DMS153 (cell line): ENCODE results near the gene TSPAN5.

Source experiments
- DNase-seq: peaks from one replicate; lab custom pipeline; 2025; lab: John Stamatoyannopoulos, UW

Gene TSPAN5

DNA sequence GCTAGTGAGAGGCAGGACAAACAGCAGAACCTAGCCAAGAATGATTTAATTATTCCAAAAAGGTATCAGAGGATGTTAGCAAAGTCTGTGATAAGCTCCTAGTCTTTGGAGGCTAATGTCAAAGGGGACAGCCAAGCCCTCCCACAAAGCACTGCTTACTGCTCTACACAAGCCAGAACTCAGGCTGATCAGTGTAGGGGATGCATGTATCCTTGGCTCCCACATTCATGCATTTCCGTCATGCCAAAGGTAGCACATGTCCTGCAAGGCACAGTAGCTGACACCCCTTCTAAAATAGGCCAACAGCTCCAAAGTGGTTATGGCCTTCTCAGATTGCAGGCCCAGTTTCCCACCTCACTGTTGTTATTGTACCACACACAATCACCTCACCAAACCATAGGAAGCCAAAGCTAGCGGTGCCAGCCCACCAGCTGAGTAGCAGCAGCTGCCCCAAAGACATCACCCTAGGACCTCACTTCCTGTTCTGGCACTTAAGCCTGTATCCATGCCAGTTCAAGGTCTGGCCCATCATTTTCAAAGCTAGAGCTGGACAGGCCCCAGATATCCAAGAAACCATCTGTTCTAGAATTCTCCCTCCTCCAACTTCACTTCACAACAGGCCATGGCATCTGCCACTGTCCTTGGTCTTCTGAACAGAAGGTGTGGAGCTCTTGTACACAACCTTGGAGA is 40.9 kb downstream of the TSPAN5 start:
- no peak for DNase-seq

DNA sequence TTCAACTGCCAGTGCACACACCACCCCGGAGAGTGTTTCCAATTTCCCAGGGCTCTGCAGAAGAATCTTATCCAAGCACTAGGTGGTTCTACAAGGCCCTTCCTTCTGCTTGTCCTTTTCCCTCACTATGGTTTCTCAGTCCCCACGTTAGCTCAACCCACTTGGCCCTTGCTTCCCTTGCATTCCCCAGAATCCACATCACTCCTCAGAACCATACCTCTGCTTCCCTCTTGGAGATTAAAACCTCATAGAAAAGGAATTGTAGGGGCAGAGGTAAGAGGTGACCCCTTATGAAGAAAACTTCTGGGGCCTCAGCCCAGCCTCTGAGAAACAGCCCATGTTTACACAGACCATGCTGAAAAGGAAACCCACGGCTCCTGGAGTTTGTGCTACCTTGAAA is 42.4 kb downstream of the TSPAN5 start:
- DNase-seq, result no peak

DNA sequence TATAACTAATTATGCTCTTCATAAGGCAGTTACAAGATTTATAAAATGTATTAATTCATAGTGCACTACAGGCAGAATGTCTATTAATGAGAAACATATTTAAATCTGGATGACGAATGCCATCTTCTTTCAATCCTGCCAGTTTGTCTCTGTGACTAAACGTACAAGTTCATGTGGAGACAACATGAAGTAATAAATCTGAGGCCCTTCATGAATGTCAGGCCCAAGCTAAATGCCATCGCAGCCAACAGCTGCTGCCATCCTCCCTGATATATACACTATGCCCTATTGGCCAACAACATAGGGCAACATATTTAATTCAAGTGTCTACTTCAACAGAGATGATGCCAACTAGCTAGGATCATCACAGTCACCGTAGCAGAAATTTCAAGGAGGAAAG is 43.7 kb downstream of the TSPAN5 start:
- no peak for DNase-seq

DNA sequence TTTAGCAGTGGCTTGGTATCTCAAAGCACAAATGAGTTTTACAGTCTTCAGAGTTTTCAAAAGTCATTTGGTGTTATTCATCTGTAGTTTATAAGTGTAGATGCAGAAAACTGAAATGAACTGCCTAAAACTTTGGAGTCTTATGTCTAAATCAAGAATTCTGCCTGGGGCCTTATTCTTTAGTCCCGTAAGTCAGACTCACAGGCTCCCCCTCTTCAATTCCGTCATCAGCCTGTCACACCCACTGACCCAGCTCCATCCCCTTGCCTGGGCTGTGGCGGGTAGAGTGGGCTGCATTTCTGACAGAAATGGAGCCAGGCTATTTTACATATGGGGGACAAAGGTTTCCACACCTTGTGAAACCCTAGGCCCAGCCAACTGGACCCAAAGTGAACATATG is 44.3 kb downstream of the TSPAN5 start:
- no peak for DNase-seq

DNA sequence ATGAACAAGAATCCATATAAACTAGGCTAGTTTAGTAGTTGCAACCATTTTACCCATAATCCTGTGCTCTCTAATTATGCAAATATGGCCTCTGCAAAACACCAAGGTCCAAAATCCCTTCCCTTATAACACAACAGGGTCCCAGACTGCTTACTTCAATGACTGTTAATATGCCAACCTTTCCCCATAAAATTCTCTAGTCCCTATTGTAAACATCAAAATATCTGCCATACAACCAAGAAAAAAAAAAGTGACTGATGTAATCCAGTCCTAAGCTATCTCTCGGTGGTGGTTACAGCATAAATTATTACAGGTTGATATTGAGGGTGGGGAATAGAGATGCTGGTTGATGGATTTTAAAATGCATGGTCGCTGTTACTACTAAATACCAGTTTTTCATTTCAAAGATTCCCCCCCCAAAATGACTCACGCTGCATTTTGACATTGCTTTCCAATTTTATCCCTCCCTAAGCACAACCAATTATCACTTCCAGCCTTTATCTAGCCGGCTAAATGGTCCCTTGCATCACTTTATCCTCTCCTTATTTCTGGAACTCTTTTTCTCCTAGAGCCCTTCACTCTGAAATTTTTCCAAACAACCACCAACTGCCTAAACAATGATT is 44.8 kb downstream of the TSPAN5 start:
- no peak for DNase-seq

DNA sequence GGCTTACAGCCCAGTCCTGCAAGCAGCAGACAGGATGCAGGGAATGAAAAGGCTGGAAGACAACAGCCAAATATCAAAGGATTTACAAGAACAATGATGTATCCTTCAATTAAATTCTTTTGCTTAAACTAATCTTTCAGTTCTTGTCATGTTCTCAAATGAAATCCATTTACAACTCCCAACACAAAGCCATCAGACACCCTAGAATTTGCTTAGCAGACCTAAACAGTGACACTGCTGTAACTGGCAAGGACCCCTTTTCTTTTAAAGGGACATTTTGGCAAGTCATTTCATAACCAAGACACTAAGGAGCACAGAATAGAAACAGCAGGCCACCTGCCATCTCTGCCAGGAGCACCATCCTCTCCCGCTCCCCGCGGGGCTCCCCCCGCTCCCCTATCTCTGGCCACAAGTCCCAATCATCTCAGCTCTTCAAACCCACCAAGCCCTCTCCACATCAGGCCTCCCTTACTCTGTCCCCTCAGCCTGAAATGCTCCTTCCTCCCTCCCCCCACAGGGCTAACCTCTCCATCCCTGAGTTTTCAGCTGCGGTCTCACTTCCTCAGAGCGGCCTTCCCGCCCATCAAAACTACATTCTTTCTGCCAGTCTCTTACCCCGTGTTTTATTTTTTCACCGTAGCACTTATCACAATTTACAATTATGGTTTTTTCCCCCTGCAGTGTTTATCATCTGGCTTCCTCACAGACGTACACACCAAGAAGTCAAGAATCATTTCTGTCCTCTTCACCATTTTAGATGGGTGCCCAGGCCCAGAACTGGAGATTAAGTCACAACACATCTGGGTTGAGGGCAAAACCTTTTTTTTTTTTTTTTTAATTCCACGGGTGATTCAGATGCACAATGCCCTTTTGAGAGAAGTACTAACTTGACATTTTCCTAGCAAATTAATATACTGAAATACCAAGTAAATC is 45.8 kb downstream of the TSPAN5 start:
- no peak for DNase-seq

DNA sequence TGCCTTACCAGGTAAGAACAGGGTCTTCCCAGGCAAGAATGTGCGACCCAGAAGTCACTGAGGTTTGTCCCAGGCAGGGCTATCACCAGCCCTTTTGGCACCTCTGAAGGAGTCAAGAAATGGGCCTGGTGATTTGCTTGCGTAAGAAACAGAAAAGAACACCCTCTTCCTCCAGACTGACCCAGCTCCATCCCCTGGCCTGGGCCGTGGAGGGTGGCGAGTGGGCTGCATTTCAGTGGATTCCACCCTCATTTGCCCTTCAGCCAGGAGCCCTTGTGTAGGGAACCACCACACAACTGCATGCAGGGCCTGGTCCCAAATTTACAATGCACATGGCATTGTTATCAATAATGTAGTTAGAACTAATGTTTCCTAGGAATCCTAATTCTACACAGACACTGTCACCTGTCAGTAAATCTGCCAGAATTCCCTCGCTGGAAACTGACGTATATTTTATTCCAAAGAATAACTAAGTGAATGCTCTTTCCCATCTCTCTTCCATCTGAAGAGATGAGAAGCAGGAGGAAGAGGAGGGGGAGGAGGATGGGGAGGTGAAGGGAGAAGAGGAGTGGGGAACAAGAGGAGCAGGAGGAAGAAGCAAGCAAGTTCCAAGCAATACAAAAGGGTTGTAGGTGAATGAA is 46.6 kb downstream of the TSPAN5 start:
- DNase-seq, result no peak

DNA sequence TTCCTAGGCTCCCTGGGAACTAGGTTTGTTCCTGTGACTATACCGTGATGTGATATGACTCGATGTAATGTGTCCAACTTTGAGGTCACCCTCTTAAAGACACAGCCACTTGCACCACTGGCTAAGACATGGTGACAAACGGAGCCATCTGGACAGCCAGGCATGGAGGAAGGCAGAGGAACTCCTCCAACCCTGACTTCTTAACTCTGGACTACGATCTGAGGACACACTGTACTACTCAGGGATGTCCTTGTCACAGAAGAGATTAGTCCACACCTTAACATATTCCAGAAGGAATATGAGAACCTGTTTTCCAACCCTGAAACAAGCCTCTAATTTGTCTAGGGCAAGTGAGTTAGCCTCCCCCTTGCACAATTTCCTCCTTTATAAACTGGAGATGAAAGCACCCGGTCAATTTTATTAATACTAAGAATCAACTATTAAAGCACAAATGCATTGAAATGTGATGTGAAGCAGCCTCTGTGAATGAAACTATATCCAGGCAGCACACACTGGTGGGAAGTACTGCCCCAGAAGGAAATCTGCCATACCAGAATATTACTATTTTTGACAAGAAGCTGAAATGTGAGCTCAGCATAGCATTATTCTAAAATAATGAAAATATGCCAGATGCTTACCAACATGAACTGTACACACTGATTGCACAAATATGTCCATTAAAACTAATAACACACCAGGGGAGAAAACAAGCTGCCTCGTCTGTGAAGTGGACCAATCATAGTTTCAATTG is 47.3 kb downstream of the TSPAN5 start:
- no peak for DNase-seq

DNA sequence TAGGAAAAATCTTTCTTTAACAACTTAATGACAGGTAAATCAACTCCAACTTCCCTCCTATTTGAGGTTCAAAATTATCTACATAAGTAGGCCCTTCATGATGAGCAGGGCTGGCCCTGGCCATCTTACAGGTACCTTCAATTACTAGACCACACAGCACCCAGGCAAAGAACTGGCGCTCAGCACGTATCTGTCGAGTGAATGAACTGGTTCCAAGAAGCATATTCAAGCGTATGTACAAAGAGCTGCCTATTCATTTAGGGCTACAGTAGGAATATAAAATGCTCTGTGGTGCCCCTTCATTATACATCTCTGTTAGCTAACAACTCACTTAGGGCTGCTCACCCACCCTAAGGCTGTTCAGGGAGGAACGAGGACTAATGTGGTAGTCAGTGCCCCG is 48.0 kb downstream of the TSPAN5 start:
- no peak for DNase-seq

DNA sequence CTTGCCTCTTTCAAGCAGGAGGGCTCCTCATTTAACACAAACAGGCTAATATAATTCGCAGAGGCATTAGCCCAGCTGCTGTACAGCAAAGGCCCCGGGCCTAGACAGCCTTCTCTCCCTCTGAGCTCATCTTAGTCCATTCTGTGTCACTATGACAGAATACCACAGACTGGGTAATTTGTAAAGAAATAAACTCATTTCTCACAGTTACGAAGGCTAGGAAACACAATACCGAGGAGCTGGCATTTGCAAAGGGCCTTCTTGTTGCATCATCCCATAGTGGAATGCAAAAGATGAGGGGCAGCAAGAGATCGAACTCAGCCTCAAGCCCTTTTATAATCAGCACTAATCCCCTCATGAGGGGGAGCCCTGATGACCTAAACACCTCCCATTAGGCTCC is 48.5 kb downstream of the TSPAN5 start:
- DNase-seq, result no peak

DNA sequence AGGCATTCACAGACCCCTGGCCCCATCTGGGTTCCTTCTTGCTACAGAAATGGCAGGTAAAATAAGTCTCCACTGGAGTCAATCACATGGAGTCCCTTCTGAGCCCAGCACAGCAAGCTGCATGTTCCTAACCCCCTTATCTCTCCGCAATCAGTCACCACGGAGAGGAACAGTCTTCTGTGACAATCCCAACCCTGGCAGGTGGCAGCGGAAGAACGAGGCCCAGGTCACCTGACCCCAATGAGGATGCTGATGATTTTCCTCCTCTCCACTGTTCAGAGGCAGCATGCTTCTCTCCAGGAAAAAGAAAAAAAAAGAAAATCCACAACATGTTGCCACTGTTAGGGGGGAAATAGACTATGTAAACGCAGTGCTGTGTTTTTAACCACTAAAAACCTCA is 50.1 kb downstream of the TSPAN5 start:
- DNase-seq, result no peak

DNA sequence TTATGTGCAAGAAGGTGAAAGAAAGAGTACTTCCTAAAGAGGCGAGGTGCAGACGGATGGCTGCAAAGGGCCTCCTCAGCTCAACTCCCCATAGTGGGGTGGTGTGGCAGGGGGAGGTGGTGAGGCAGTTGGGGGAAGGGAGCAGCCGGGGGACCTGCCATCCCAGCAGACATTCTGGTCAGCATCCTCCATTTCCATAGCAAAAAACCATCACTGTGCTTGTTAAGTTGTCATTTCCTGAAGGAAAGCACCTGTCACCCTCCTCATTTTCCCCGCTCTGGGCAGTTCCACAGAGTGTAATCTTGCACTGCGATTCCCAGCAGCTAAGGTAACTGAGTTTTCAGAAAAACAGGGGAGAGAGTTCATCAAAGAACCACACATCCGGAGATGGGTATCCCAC is 51.5 kb downstream of the TSPAN5 start:
- DNase-seq, result no peak

DNA sequence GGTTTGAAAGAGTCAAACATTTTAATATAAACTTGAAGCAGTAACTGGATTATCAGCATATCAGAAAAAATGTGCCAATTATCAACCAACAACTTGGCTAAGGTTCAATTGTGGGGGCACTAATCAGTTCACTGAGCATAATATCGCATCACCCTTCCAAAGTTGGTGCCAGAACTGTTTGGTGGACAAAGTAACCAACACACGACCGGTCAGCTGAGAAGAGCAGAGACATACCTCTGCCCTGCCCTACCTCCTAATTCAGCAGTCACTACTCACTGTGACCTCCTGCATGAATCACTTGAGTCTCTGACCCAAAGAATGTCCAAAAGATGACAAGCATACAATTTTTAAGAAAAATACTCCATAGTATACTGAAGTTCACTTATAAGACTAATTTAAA is 53.2 kb downstream of the TSPAN5 start:
- DNase-seq, result no peak

DNA sequence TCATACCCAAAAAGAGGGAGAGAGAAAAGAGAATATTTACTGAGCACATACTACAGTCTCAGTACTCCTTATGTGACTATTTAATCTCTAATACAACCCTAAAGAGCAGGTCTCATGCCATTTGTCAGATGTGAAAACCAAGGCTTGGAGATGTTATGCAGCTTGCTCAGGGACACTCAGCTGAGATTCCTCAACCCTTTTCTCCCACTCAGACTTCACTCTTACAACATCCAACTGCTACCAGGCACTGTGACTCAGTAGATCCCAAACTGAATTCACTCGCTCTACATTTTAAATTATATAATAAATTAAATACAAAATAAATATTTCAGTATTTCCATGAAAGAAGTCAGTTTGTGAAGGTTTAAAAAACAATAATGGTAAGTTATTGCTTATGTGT is 53.7 kb downstream of the TSPAN5 start:
- no peak for DNase-seq

DNA sequence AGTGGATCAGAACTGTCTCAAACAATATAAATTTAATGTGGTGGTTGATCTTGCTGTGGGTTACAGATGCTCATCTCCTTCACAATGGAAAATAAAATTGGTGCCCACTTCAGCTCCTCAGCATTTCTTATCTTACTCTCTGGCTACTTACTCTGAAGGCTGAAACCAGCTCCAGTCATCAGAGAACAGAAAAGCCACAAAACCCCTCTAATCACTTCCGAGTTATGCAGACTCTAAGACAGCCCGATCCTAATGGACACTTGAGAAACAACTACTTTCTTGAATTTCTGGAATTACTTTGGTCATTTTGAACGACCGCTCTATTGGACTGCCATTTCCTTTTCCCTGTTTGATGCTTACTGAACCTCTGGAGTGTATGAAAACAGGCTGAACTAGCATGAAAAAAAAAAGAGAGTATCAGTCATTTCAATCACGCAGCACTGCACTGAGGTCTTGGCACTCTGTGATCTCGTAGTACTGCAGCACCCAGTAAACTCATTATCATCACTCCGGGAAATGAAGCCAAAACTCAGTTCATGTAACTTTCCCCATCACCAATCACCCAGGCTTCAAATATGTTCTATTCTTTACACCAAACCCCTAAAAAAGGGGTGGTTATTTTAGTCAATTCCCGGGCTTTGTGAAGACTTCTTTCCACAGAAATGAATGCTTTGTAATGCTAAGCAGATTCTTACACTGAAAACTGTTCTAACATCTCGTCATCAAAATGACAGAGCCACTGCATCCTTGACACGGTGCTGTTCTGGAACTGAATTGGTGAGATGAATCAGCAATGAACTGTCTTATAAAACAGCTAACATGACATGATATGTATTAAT is 54.5 kb downstream of the TSPAN5 start:
- no peak for DNase-seq

DNA sequence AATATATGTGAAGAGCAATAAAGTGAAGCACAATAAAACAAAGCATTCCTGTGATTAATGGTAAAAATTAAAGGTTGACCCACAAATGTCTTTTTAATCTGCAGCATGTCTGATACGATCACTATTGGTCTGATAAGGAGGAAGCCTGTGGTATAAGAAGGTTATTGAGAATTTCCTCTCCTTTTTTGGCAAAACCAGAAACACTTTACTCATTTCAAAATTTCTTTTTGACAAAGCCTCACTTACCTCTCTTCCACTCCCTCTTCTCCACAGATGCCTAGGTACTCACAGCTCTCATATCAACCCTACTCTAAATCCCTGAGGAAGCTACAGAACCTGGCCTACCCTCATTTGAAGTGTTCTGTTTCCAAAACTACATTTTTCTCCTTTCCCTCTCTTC is 56.1 kb downstream of the TSPAN5 start:
- no peak for DNase-seq

DNA sequence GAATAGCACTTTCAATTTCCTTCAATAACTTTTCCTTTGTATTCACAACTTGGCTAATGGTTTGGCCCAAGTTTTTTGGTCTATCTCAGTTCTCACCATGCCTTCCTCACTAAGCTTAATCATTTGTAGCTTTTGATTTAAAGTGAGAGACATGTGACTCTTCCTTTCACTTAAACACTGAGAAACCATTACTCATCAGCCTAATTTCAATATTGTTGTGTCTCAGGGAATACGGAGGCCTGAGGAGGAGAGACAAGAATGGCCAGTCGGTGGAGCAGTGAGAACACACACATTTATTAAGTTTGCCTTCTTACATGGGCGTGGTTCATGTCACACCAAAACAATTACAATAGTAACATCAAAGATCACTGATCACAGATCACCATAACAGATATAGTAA is 56.7 kb downstream of the TSPAN5 start:
- DNase-seq, result no peak

DNA sequence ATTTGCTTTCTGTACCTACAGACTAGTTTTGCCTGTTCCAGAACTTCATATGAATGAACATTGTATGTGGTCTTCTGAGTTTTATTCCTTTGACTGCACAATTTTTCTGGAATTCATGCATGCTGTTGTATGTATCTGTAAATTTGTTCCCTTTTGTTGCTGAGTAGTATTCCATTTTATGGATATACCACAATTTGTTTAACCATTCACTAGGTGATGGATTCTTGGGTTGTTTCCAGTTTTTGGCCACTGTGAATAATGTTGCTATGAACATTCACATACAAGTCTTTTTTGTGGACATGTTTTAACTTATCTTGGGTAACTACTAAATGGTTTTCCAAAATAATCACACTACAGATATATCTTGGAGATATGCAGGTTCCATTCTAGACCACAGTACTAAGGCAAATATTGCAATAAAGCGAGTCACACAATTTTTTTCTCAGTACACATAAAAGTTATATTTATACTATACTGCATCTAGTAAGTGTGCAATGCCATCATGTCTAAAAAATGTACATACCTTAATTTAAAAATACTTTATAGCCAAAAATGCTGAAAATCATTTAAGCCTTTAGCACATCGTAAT is 58.7 kb downstream of the TSPAN5 start:
- DNase-seq, result no peak

DNA sequence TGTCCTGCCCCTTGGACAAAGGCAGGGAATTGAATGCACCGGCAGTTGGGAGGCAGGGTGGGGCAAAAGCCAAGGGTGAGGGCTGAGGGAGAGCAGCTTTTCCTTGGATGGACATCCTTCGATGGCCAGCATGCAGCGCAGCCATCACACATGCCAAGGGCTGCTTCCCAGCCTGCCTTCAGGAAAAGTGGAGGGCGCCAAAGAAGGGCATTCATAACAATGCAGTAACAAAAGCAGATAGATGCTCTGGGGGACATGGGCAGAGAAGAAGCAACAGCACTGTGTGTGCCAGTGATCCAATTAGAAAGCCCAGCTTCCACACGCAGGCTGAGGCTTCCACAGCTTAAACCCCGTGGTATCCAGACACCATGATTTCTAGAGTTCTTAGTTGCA is 71.5 kb downstream of the TSPAN5 start:
- no peak for DNase-seq

DNA sequence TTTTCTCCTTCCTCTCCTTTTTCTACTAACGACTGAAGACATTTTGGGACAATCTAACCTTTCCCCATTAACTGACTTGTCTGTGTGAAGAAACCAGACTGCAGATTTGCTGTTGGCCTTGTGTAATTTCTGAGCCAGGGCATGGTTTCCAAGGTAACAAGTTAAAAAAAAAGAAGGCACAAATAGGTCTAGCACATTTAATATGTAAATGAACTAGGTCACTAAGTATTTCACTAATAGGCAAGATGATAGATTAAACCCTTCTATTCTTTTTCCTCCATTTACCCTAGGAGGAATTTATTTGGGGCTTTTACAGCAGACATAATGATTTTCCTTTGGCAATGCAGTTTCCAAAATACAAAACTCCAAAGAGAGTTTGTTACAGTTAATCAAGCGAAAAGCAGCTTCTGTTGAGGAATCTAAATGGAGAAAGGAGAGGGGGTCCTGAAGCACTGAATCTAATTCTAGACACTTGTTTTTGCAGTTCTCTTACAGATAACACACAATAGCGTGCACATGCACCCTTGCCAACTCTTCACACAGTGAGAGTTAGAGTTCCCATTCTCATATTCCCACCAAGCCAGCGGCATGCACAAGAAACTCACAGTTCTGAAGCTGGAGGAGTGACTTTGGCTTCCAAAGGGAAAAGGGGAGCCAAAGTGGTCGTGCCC is 72.0 kb downstream of the TSPAN5 start:
- DNase-seq, result no peak
